ENCODE measurements around the gene AADAC. TPM values are rescaled to one million over a fixed set of nuclear protein-coding genes. Genes with fewer than 3 reads are reported as not detected.

The AADAC gene
- total and polyA plus RNA-seq, 2 of the 13 experiments (the other 11 are each of a cell fraction or from before 2014, with no cell fraction given) = 0.87 to 1.5 TPM

DNA sequence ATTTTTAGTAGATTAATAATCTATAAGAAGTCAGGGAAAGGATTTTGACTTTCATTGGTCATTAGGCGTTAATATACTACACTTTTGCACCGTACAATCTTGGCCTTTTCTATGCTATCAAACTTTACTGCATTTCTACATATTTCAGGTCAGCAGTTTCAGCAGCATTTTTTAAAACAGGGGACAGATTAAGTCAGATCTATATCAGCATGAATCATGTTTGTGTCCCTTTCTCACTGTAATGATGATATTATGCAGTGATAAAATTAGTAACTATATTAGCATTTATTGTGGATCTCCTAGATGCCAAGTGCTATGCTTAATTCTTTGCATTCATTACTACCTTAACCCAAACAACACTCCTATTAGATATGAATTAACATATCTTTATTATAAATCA lies 20.3 kb upstream of the AADAC start:
- FAIRE-seq = no peak
- no TSS peak for BruUV-seq (replicated peaks)

GRCh38 chr3:151794080-151794479 lies 19.8 kb upstream of the AADAC start:
- no TSS peak for BruUV-seq (replicated peaks)
- intact Hi-C loops (cut with micrococcal nuclease; ENCODE audit: unreplicated experiment) = no loop called here
- no peaks in the 10 kb centered on the region for H3K79me2 ChIP-seq (ENCODE audit: insufficient read depth, low read length)
- no peaks in the 10 kb centered on the region for H3K36me3 ChIP-seq (replicated peaks in 1 of 2; ENCODE audit: control insufficient read depth in 1 of 2, insufficient read depth in 2 of 2, low read length in 2 of 2)
- CTCF ChIA-PET (ENCODE audit: low intra/inter-chr PET ratio, low total read pairs) = no interaction called here
- no peaks in the 10 kb centered on the region for H3K27me3 ChIP-seq (ENCODE audit: control insufficient read depth in 1 of 2, insufficient read depth in 2 of 2, low read length in 2 of 2)
- in situ Hi-C loops (cut with HindIII; ENCODE audit: extremely low pct_ligation_motif_present, low pct_unique_long_range_greater_than_20kb) = loop anchor here (25.0 kb wide), 1 partner anchor 582 kb away; the partner anchor contains the start of gene GPR171
- no peak overlapping the region for H3K27ac ChIP-seq (ENCODE audit: extremely low read length, insufficient read depth, low read length)
- TF ChIP-seq SRY (CRISPR knock-in tag; IDR thresholded peaks at IDR 0.05) (no peak), ELF3 (CRISPR knock-in tag; IDR thresholded peaks at IDR 0.05) (0 out of 2 replicates have a peak, but pooled peaks have one; percentile 53), FOXP1 (IDR thresholded peaks at IDR 0.05) (no peak), FOXP1 (CRISPR knock-in tag; IDR thresholded peaks at IDR 0.05) (no peak), SOX13 (IDR thresholded peaks at IDR 0.05) (no peak), SOX13 (CRISPR knock-in tag; conservative IDR thresholded peaks at IDR 0.05 in 1 of 2, IDR thresholded peaks at IDR 0.05 in 1 of 2) (peak in 1 of 2 experiments; percentile 47; a peak in 1 of 4 replicates)
- POLR2A ChIA-PET = no interaction called here
- H3K9ac ChIP-seq (ENCODE audit: insufficient read depth, low read depth, low read length) = no peak overlapping the region
- no peak overlapping the region for H2AFZ ChIP-seq (ENCODE audit: low read length)
- H3K4me2 ChIP-seq (ENCODE audit: low read depth, low read length) = no peak overlapping the region
- 43% methylated on average over 2 of the region's 2 CpGs for WGBS (ENCODE audit: low lambda C conversion rate)
- peaks cover 5% of the 10 kb centered on the region for H3K9me3 ChIP-seq (ENCODE audit: low read length)
- DNase-seq (ENCODE audit: low spot score) = no peak
- no peak for ATAC-seq
- no peaks in the 10 kb centered on the region for H4K20me1 ChIP-seq (ENCODE audit: insufficient read depth, low read length)
- H3K4me1 ChIP-seq (ENCODE audit: insufficient read depth, low read length) = peaks cover 31% of the 10 kb centered on the region
- no peak overlapping the region for H3K4me3 ChIP-seq (replicated peaks in 1 of 3; ENCODE audit: insufficient read depth in 1 of 3, low read depth in 2 of 3, low read length in 3 of 3)
- FAIRE-seq = no peak

More for the DNA sequence above, 20.3 kb upstream of the AADAC start:
- TF ChIP-seq SPEN (CRISPR knock-in tag; IDR thresholded peaks at IDR 0.05; ENCODE audit: low read depth) = no peak
- no peak for TF ChIP-seq SNAI1 (CRISPR knock-in tag; IDR thresholded peaks at IDR 0.05; ENCODE audit: borderline replicate concordance)
- TF ChIP-seq ZNF292 (CRISPR knock-in tag; IDR thresholded peaks at IDR 0.05; ENCODE audit: borderline replicate concordance, low read depth) = no peak
- no peak for TF ChIP-seq ZNF274 (CRISPR knock-in tag; IDR thresholded peaks at IDR 0.05)
- Histone ChIP-seq H3K79me2 (ENCODE audit: insufficient read depth, low read length) (no peaks in the 10 kb centered on the region), H3K4me2 (ENCODE audit: low read depth, low read length) (no peak overlapping the region), H3K4me1 (ENCODE audit: insufficient read depth, low read length) (peaks cover 32% of the 10 kb centered on the region), H3K27me3 (ENCODE audit: control insufficient read depth in 1 of 2, insufficient read depth in 2 of 2, low read length in 2 of 2) (no peaks in the 10 kb centered on the region), H3K27ac (ENCODE audit: extremely low read length, insufficient read depth, low read length) (no peak overlapping the region), H4K20me1 (ENCODE audit: insufficient read depth, low read length) (no peaks in the 10 kb centered on the region), H3K9ac (ENCODE audit: insufficient read depth, low read depth, low read length) (no peak overlapping the region), H3K9me3 (ENCODE audit: low read length) (peaks cover 5% of the 10 kb centered on the region), H2AFZ (ENCODE audit: low read length) (no peak overlapping the region), H3K36me3 (replicated peaks in 1 of 2; ENCODE audit: control insufficient read depth in 1 of 2, insufficient read depth in 2 of 2, low read length in 2 of 2) (no peaks in the 10 kb centered on the region), H3K4me3 (replicated peaks in 1 of 3; ENCODE audit: insufficient read depth in 1 of 3, low read depth in 2 of 3, low read length in 3 of 3) (no peak overlapping the region)
- no peak for DNase-seq (ENCODE audit: low spot score)
- ChIA-PET POLR2A (no interaction called here), CTCF (ENCODE audit: low intra/inter-chr PET ratio, low total read pairs) (no interaction called here)
- intact Hi-C loops (cut with micrococcal nuclease; ENCODE audit: unreplicated experiment) (no loop called here), in situ Hi-C loops (cut with HindIII; ENCODE audit: extremely low pct_ligation_motif_present, low pct_unique_long_range_greater_than_20kb) (loop anchor here (25.0 kb wide), 1 partner anchor 581 kb away; the partner anchor contains the start of gene GPR171)
- 74% methylated on average over 2 of the region's 2 CpGs for WGBS (ENCODE audit: low lambda C conversion rate)
- ATAC-seq = no peak
